Measurements from ENCODE around the gene FIP1L1. TPM values are rescaled to one million over a fixed set of nuclear protein-coding genes. Genes with fewer than 3 reads are reported as not detected.

The FIP1L1 gene
- total RNA-seq, 1 donor from 2014 or later: 56.6 TPM

- Histone ChIP-seq H3K36me3 (ENCODE audit: control insufficient read depth, insufficient read depth, low read length) (no peaks in the 10 kb centered on the region), H3K27me3 (ENCODE audit: control insufficient read depth, insufficient read depth, low read length) (peaks cover 3% of the 10 kb centered on the region), H3K4me3 (ENCODE audit: low read depth, low read length) (peak within 1 kb of the TSS; percentile 87)
- TF ChIP-seq, protein P1, sequence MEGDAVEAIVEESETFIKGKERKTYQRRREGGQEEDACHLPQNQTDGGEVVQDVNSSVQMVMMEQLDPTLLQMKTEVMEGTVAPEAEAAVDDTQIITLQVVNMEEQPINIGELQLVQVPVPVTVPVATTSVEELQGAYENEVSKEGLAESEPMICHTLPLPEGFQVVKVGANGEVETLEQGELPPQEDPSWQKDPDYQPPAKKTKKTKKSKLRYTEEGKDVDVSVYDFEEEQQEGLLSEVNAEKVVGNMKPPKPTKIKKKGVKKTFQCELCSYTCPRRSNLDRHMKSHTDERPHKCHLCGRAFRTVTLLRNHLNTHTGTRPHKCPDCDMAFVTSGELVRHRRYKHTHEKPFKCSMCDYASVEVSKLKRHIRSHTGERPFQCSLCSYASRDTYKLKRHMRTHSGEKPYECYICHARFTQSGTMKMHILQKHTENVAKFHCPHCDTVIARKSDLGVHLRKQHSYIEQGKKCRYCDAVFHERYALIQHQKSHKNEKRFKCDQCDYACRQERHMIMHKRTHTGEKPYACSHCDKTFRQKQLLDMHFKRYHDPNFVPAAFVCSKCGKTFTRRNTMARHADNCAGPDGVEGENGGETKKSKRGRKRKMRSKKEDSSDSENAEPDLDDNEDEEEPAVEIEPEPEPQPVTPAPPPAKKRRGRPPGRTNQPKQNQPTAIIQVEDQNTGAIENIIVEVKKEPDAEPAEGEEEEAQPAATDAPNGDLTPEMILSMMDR (IDR thresholded peaks at IDR 0.05; ENCODE audit: insufficient read depth, low read length, poor library complexity, severe bottlenecking): no peak
- DNase-seq (ENCODE audit: low read depth): peak; percentile 82
Measured at GRCh38 chr4:53365486-53366300, 11.7 kb upstream of the FIP1L1 start, which contains the start of gene SCFD2. Gene SCFD2 (minus strand): TSS chr4:53366061.

GRCh38 chr4:53366301-53366716 lies 11.1 kb upstream of the FIP1L1 start:
- no peak for DNase-seq (ENCODE audit: low read depth)
- H3K36me3 ChIP-seq (ENCODE audit: control insufficient read depth, insufficient read depth, low read length): no peaks in the 10 kb centered on the region
- H3K27me3 ChIP-seq (ENCODE audit: control insufficient read depth, insufficient read depth, low read length): peaks cover 3% of the 10 kb centered on the region
- TF ChIP-seq, protein P1 (IDR thresholded peaks at IDR 0.05; ENCODE audit: insufficient read depth, low read length, poor library complexity, severe bottlenecking): no peak
- peak overlapping the region; percentile 87 for H3K4me3 ChIP-seq (ENCODE audit: low read depth, low read length)

- peaks cover 3% of the 10 kb centered on the region for H3K27me3 ChIP-seq (ENCODE audit: control insufficient read depth, insufficient read depth, low read length)
- H3K36me3 ChIP-seq (ENCODE audit: control insufficient read depth, insufficient read depth, low read length): no peaks in the 10 kb centered on the region
- TF ChIP-seq, protein P1 (IDR thresholded peaks at IDR 0.05; ENCODE audit: insufficient read depth, low read length, poor library complexity, severe bottlenecking): no peak
- H3K4me3 ChIP-seq (ENCODE audit: low read depth, low read length): no peak overlapping the region
- no peak for DNase-seq (ENCODE audit: low read depth)
Measured at GRCh38 chr4:53367721-53368120, 9.7 kb upstream of the FIP1L1 start.

DNA sequence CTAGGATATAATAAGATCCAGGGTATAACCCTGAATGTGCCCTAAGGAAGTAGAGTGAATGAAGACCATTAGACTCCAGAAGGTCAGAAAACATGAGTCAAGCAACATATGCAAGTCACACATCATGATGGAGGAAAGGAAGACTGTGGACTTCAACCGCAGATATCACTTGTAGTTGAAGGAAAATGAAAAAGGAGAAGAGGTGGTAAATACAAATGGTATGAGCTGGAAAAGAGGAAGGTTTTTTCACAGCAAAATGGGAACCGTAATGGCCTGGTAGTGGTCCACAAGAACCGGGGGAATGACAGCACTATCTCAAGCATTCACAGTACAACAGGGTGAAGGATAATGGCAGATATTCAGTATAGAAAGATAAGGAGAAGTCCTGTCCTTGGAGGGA lies 6.4 kb upstream of the FIP1L1 start:
- Histone ChIP-seq H3K27me3 (ENCODE audit: control insufficient read depth, insufficient read depth, low read length) (peaks cover 3% of the 10 kb centered on the region), H3K36me3 (ENCODE audit: control insufficient read depth, insufficient read depth, low read length) (no peaks in the 10 kb centered on the region), H3K4me3 (ENCODE audit: low read depth, low read length) (no peak overlapping the region)
- TF ChIP-seq, protein P1 (IDR thresholded peaks at IDR 0.05; ENCODE audit: insufficient read depth, low read length, poor library complexity, severe bottlenecking): no peak
- no peak for DNase-seq (ENCODE audit: low read depth)

DNA sequence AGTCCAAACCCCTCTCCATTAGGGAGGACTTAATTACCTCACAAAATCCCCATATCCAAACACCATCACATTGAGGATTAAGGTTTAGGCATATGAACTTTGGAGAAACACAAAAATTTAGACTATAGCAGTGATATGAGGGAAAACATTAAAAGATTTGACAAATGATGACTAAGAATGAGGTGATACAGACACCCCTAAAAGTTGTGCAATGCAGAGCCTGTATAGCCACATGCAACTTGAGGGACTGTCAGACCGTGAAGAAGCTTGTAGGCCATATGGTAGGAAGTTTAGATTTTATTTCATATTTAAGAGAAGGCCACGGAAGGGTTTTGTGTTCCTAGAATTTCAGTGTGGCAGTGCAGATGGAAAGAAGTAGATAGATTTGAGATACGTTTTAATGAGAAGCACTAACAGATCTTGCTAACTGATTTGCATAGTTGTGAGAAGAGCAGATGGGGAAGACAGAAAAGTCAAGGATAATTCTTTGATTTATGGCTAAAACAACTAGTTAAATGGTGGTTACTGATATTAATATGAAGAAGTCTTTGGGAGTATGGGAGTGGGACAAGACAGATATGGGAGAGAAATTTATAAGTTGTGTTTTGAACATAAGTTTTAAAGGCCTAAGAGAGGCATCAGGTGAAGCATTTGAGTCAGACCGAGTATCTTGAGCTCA lies 5.5 kb upstream of the FIP1L1 start:
- no peak for DNase-seq (ENCODE audit: low read depth)
- Histone ChIP-seq H3K4me3 (ENCODE audit: low read depth, low read length) (no peak overlapping the region), H3K27me3 (ENCODE audit: control insufficient read depth, insufficient read depth, low read length) (peaks cover 3% of the 10 kb centered on the region), H3K36me3 (ENCODE audit: control insufficient read depth, insufficient read depth, low read length) (no peaks in the 10 kb centered on the region)
- TF ChIP-seq, protein P1 (IDR thresholded peaks at IDR 0.05; ENCODE audit: insufficient read depth, low read length, poor library complexity, severe bottlenecking): no peak

All from kidney epithelial cell (primary cell).